Heart left ventricle (tissue), 16 donors: ENCODE data around the gene GRM2. TPM values are rescaled to one million over a fixed set of nuclear protein-coding genes. Genes with fewer than 3 reads are reported as not detected.

Source experiments
- ATAC-seq, 4 donors: fragments of 200-7000 bp; cut with Tn5 transposase; one replicate each; pipeline ENCODE4 v1.9.1; 2020 to 2022; ENCODE audit warnings: moderate library complexity in 4 of 4, mild to moderate bottlenecking in 3 of 4, moderate number of reproducible peaks in 1 of 4
- DNase-seq, 5 donors: peaks; one replicate each; pipeline ENCODE4 v3.0.0-alpha.2; 2020
- H3K27ac ChIP-seq, 12 donors: fragments of 200-600 bp; sonication (generic) in 4 of 12; one replicate each; pipeline versions ENCODE4 v1.5.0 to v1.8.0; 2016 to 2022; ENCODE audit warnings: mild to moderate bottlenecking in 2 of 12
- H3K27me3 ChIP-seq, 9 donors: fragments of 200-600 bp; sonication (generic) in 2 of 9; one replicate each; pipeline versions ENCODE4 v1.5.1 to v1.8.0; 2016 to 2022; ENCODE audit warnings: mild to moderate bottlenecking in 3 of 9
- H3K36me3 ChIP-seq, 9 donors: fragments of 200-600 bp; sonication (generic) in 2 of 9; one replicate each; pipeline versions ENCODE4 v1.5.0 to v1.8.0; 2018 to 2022; ENCODE audit warnings: mild to moderate bottlenecking in 2 of 9
- H3K4me1 ChIP-seq, 12 donors: fragments of 200-600 bp; sonication (generic) in 4 of 12; one replicate each; pipeline versions ENCODE4 v1.5.0 to v1.8.0; 2016 to 2022; ENCODE audit warnings: mild to moderate bottlenecking in 3 of 12
- H3K4me3 ChIP-seq, 12 donors: fragments of 200-600 bp; sonication (generic) in 4 of 12; one replicate each; pipeline versions ENCODE4 v1.5.0 to v1.8.0; 2017 to 2022; ENCODE audit warnings: mild to moderate bottlenecking in 9 of 12, moderate library complexity in 4 of 12
- H3K9me3 ChIP-seq, 12 donors: fragments of 200-600 bp; sonication (generic) in 4 of 12; one replicate each; pipeline versions ENCODE4 v1.5.0 to v1.8.0; 2016 to 2022; ENCODE audit warnings: mild to moderate bottlenecking in 1 of 12
- CTCF ChIP-seq, 12 donors: fragments of 200-600 bp; sonication (generic) in 4 of 12; IDR thresholded peaks; one replicate each; pipeline versions ENCODE4 v1.5.0 to v1.8.0; 2018 to 2022; ENCODE audit warnings: antibody characterized with exemption in 12 of 12, mild to moderate bottlenecking in 5 of 12
- POLR2A ChIP-seq, 2 donors: fragments of 450-650 bp; IDR thresholded peaks; one replicate each; pipeline ENCODE4 v1.6.1; 2017; ENCODE audit warnings: antibody characterized with exemption in 2 of 2, mild to moderate bottlenecking in 2 of 2, moderate library complexity in 2 of 2
- WGBS, 4 donors: extraction: QIAGEN DNeasy Blood & Tissue Kit in 2 of 4; methylation state at CpG; one replicate each; pipeline versions ENCODE4 v1.1.5 to v1.1.7; 2013 to 2018; 5-methylcytosine and 5-hydroxymethylcytosine counted together
- intact Hi-C, 10 donors: fragments of 100-400 bp; cut with DNase I; formaldehyde crosslinking; loops; one replicate each; pipeline versions ENCODE4 v1.11.1 to v1.14.2; 2022
- polyA plus RNA-seq, 2 donors: library from polyadenylated mRNA; stranded (reverse); fragments of 200-250 nt; gene quantifications; one replicate each; pipeline ENCODE4 v1.2.3, GENCODE V29; 2013
- total RNA-seq, 9 donors: library from RNA; depleted of rRNA in 2 of 9; stranded (reverse); fragments of >200 nt in 2 of 9; fragmentation: NEBNext Ultra II Directional in 3 of 9; extraction: Animal tissue kit (Norgen Biotek cat#: 25700) in 3 of 9; gene quantifications; one replicate each; pipeline versions ENCODE4 v1.1.0 to v1.2.4, GENCODE V29; 2016 to 2023
- donor health status: ischemic (EF 13 %, LVEDD 7.1; RV severe dilation, severe dysfunction).
- donor health status: healthy with polysubstance abuse.
- donor health status: DM: no; HTN: yes; CAD: no.
- donor health status: DM: no; HTN: no; CAD: no.
- donor health status: ischemic (EF 25% LVEDD 6.9; RV normal size, moderate dysfunction).
- donor health status: ischemic (EF 25% LVEDD 5.7; RV mildly dilated, moderate dysfunction).
- donor health status: healthy.
- donor health status: DM: yes; HTN: yes; CAD: no.
- donor health status: ischemic (EF 35%, LVEDD 5.7; RV mildly dilated, moderate dysfunction).
- donor health status: nonischemic (EF 11% LVEDD 7.7; RV severe dilation, severe dysfunction).
- donor health status: DM: yes; HTN: yes; CAD: no.
- donor health status: PGD.
- donor health status: ischemic (EF 29% LVEDD 5.4; RV normal size, mild dysfunction).
- donor health status: nonischemic (EF 23%, LVEDD 6.1; RV moderate dilation, normal function).

The GRM2 gene
- total and polyA plus RNA-seq, 11 donors = 0.03 to 0.95 (median 0.40) TPM; not detected in 2

GRCh38 chr3:51670823-51671733, 35.8 kb upstream of the GRM2 start, which contains the start of gene TEX264:
TSS of gene TEX264 (plus strand) at chr3:51671252. CDS start at chr3:51674305, 3,053 bp downstream.
- WGBS, 4 donors = 1 to 7% (median 1%) methylated on average over 5 to 81 of the region's 81 CpGs
- Histone ChIP-seq H3K27ac (peak within 1 kb of the TSS; percentile 84 to 99 (median 96)), H3K27me3 (no peaks in the 10 kb centered on the region), H3K4me1 (peaks cover 2 to 64% (median 36%) of the 10 kb centered on the region in 12 donors), H3K4me3 (peak within 1 kb of the TSS; percentile 72 to 97 (median 86)), H3K36me3 (peaks cover 0 to 22% (median 13%) of the 10 kb centered on the region in 9 donors), H3K9me3 (no peaks in the 10 kb centered on the region)
- TF ChIP-seq CTCF (IDR thresholded peaks at IDR 0.05) (no peak), POLR2A (IDR thresholded peaks at IDR 0.05) (peak in 1 of 2 donors; percentile 89)
- peak; percentile 63 to 95 (median 91) for ATAC-seq
- intact Hi-C loops = loop anchor here in 5 of 10 donors (1.0 to 10.0 kb wide), 3 partner anchors 171 to 286 kb away; partner anchors contain the start of genes RBM15B (in 3 of the 5), DCAF1 (in 1 of the 5) and MANF (in 1 of the 5)
- peak; percentile 91 to 97 (median 94) for DNase-seq

DNA sequence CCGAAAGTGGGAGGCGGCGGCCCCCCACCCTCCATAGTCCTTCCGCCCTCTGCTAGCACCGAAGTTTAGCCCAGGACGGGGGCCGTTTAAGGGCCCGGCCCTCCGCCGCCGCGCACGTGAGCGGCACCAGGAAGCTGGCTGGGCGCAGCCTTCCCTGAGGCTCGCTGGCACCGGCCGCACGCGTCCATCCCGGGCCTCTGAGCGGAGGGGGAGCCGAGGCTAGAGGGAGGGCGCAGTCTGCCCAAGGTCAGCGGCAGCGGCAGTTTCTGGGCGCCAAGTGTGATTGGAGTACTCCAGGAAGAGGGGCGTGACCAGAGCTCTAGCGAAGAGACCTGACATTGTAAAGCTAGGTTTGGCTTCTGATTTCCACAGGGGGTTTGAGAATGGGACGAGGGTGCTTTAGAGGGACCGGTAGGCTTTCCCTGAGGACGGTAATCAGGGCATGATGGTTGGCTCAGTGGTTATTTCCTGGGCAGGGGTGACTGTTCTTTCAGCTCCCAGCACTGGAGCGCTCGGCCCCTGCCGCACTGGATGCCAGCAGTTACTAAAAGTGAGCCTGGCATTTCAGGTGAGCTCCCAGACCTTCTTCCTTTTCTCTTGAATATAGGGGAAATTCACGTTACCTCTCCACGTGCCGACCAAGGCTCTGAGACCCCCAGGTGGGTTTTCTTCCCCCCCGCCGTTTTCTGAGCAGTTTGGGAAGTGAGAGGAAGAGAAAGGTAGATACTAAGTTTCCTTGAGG, 35.0 kb upstream of the GRM2 start:
- Histone ChIP-seq H3K9me3 (no peaks in the 10 kb centered on the region), H3K4me3 (peak overlapping the region; percentile 72 to 97 (median 86)), H3K27me3 (no peaks in the 10 kb centered on the region), H3K27ac (peak overlapping the region; percentile 84 to 99 (median 96)), H3K36me3 (peaks cover 0 to 30% (median 17%) of the 10 kb centered on the region in 9 donors), H3K4me1 (peaks cover 2 to 61% (median 36%) of the 10 kb centered on the region in 12 donors)
- peak; percentile 82 to 89 (median 87) for DNase-seq
- WGBS, 4 donors = 8 to 18% (median 9%) methylated on average over 21 to 40 of the region's 40 CpGs
- TF ChIP-seq CTCF (IDR thresholded peaks at IDR 0.05) (no peak), POLR2A (IDR thresholded peaks at IDR 0.05) (no peak)
- peak; percentile 72 to 86 (median 78) for ATAC-seq
- intact Hi-C loops = loop anchor here in 5 of 10 donors (1.0 to 10.0 kb wide), 3 partner anchors 172 to 287 kb away; partner anchors contain the start of genes RBM15B (in 3 of the 5), DCAF1 (in 1 of the 5) and MANF (in 1 of the 5)

DNA sequence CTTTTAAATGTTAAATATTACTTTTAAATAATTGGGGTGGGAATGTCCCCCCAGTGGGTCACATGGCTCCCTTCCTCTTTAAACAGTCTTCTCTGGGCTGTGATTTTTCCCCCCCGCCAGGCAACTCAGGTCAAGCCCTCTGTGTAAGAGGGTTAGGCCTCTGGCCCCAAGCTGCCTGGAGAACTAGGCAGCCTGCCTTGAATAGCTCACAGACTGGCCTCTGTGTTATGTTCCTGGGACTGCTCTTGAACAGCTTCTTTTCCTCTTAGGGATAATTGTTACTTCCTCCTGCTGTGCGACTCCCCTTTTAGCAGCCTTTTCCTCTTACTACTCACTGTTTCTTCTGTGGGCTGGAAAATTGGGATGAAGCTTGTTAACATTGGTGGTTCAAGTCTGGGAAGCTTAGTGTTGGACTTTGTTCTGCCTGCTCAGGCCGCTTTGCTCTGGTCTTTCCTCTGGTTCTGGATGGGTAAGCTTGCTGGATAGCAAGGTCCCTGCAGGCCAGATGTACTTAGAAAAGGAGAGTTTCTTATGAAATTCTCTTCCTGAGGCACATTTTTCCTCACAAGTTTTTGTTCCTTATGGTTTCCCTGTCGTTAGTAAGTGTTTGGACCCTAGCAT, 33.6 kb upstream of the GRM2 start:
- DNase-seq = peak in 1 of 5 donors; percentile 9
- no peak for TF ChIP-seq POLR2A (IDR thresholded peaks at IDR 0.05)
- no peak for TF ChIP-seq CTCF (IDR thresholded peaks at IDR 0.05)

More for the DNA sequence above, 33.6 kb upstream of the GRM2 start:
- no peaks in the 10 kb centered on the region for H3K9me3 ChIP-seq
- H3K27me3 ChIP-seq = no peaks in the 10 kb centered on the region
- H3K4me3 ChIP-seq = no peak overlapping the region
- H3K4me1 ChIP-seq = peaks cover 2 to 72% (median 40%) of the 10 kb centered on the region in 12 donors
- H3K36me3 ChIP-seq = peaks cover 0 to 39% (median 17%) of the 10 kb centered on the region in 9 donors
- H3K27ac ChIP-seq = peak overlapping the region in 3 of 12 donors; percentile 25 to 96 (median 42)
- no peak for ATAC-seq
- 59 to 80% (median 74%) methylated on average over 4 of the region's 4 CpGs for WGBS, 4 donors
- intact Hi-C loops = loop anchor here in 4 of 10 donors (10.0 kb wide), 2 partner anchors 278 to 288 kb away; partner anchors contain the start of genes RBM15B (in 3 of the 4) and MANF (in 1 of the 4)
